Keratinocyte (primary cell): ENCODE results near the gene SEPTIN10. TPM values are rescaled to one million over a fixed set of nuclear protein-coding genes. Genes with fewer than 3 reads are reported as not detected.

ENCODE experiments used
- DNase-seq: peaks from one replicate; pipeline ENCODE4 v3.0.0-alpha.2; 2011; ENCODE audit warnings: low read depth, missing footprints, low spot score
- FAIRE-seq: peaks from 2 replicates; lab custom pipeline; 2011; peaks lifted over from hg19 to GRCh38; lab: Jason Lieb, UNC
- H2AFZ ChIP-seq: 2 replicates; pipeline ENCODE4 v1.6.0; 2012; ENCODE audit warnings: low read length, control low read depth, inconsistent platforms; ENCODE audit not compliant: control insufficient read depth
- H3K27ac ChIP-seq: 2 replicates; pipeline ENCODE4 v1.5.1; 2011; ENCODE audit warnings: low read length; ENCODE audit not compliant: control insufficient read depth, insufficient read depth
- H3K27me3 ChIP-seq: 3 replicates; pipeline ENCODE4 v1.6.0; 2011; ENCODE audit warnings: low read length; ENCODE audit not compliant: control insufficient read depth, insufficient read depth; ENCODE audit errors: extremely low read depth
- H3K36me3 ChIP-seq, 2 experiments: 2 replicates in 1 of 2; 3 replicates in 1 of 2; pipeline ENCODE4 v1.5.1; 2011; ENCODE audit warnings: low read length in 2 of 2, mild to moderate bottlenecking in 1 of 2; ENCODE audit not compliant: control insufficient read depth in 2 of 2, insufficient read depth in 2 of 2; ENCODE audit errors: extremely low read depth in 1 of 2
- H3K4me1 ChIP-seq: 3 replicates; pipeline ENCODE4 v1.5.1; 2011; ENCODE audit warnings: low read length; ENCODE audit not compliant: control insufficient read depth, insufficient read depth; ENCODE audit errors: extremely low read depth
- H3K4me2 ChIP-seq: 3 replicates; pipeline ENCODE4 v1.6.0; 2011; ENCODE audit warnings: low read depth, low read length; ENCODE audit not compliant: control insufficient read depth, insufficient read depth; ENCODE audit errors: extremely low read depth
- H3K4me3 ChIP-seq, 3 experiments: fragments of 200-600 bp in 1 of 3; sonication (generic) in 1 of 3; 2 replicates in 2 of 3; 3 replicates in 1 of 3; pipeline ENCODE4 v1.5.1; 2011 to 2016; ENCODE audit warnings: low read length in 3 of 3, mild to moderate bottlenecking in 3 of 3, control low read depth in 2 of 3, inconsistent platforms in 1 of 3, low read depth in 1 of 3, mixed read lengths in 1 of 3, mixed run types in 1 of 3, moderate library complexity in 1 of 3; ENCODE audit not compliant: control insufficient read depth in 2 of 3, insufficient read depth in 2 of 3; ENCODE audit errors: extremely low read depth in 1 of 3
- H3K79me2 ChIP-seq: 2 replicates; pipeline ENCODE4 v1.6.0; 2012; ENCODE audit warnings: low read length; ENCODE audit not compliant: control insufficient read depth, insufficient read depth
- H3K9ac ChIP-seq: 3 replicates; pipeline ENCODE4 v1.6.0; 2011; ENCODE audit warnings: low read length; ENCODE audit not compliant: control insufficient read depth, insufficient read depth; ENCODE audit errors: extremely low read depth
- H3K9me1 ChIP-seq: 3 replicates; pipeline ENCODE4 v1.6.0; 2011; ENCODE audit warnings: low read length; ENCODE audit not compliant: control insufficient read depth, insufficient read depth; ENCODE audit errors: extremely low read depth
- H3K9me3 ChIP-seq: 2 replicates; pipeline ENCODE4 v1.5.1; 2012; ENCODE audit warnings: low read depth, low read length; ENCODE audit not compliant: control insufficient read depth
- H4K20me1 ChIP-seq: 3 replicates; pipeline ENCODE4 v1.6.0; 2011; ENCODE audit warnings: low read length; ENCODE audit not compliant: control insufficient read depth, insufficient read depth; ENCODE audit errors: extremely low read depth
- CTCF ChIP-seq, 3 experiments: IDR thresholded peaks in 1 of 3; conservative IDR thresholded peaks in 1 of 3; optimal IDR thresholded peaks in 1 of 3; 2 replicates in 2 of 3; 3 replicates in 1 of 3; pipeline versions ENCODE3 to v1.5.1; 2011; ENCODE audit warnings: low read length in 3 of 3, mild to moderate bottlenecking in 3 of 3, moderate library complexity in 2 of 3, control low read depth in 1 of 3, inconsistent platforms in 1 of 3; ENCODE audit not compliant: insufficient read depth in 2 of 3; ENCODE audit errors: extremely low read depth in 1 of 3
- EZH2 ChIP-seq: IDR thresholded peaks from one replicate; pipeline ENCODE4 v1.6.1; 2012; ENCODE audit warnings: inconsistent platforms, mild to moderate bottlenecking, low read length, moderate library complexity
- dilution Hi-C: fragments of 300-500 bp; cut with MboI; formaldehyde crosslinking; loops from one replicate; pipeline ENCODE4 v1.7.0; 2020; ENCODE audit warnings: low sequenced_read_pairs; ENCODE audit not compliant: extremely low pct_ligation_motif_present
- polyA plus RNA-seq, 5 experiments: library from polyadenylated mRNA; depleted of rRNA in 3 of 5; stranded (reverse) in 3 of 5; stranded (forward) in 1 of 5; unstranded in 1 of 5; fragments of >200 nt; gene quantifications; 1 replicate in 1 of 5; 2 replicates in 3 of 5; 3 replicates in 1 of 5; pipeline versions ENCODE4 v1.2.1 to v1.2.3, GENCODE V29; 2011 to 2012; ENCODE audit warnings: missing spikeins in 2 of 5, low read depth in 1 of 5, low replicate concordance in 1 of 5

SEPTIN10 gene
- polyA plus RNA-seq, 1 donor (not counting 4 experiments of a cell fraction or from before 2014, with no cell fraction given) = 72.6 TPM

GRCh38 chr2:109633284-109633961, 19.7 kb upstream of the SEPTIN10 start:
- no peak overlapping the region for H3K9ac ChIP-seq
- no peak for DNase-seq
- H3K4me2 ChIP-seq = no peak overlapping the region
- H3K4me3 ChIP-seq = no peak overlapping the region
- no peaks in the 10 kb centered on the region for H3K36me3 ChIP-seq
- dilution Hi-C loops = no loop called here
- no peaks in the 10 kb centered on the region for H3K9me3 ChIP-seq
- TF ChIP-seq EZH2 = no peak
- TF ChIP-seq CTCF (optimal IDR thresholded peaks at IDR 0.05 in 1 of 3, IDR thresholded peaks at IDR 0.05 in 1 of 3, conservative IDR thresholded peaks at IDR 0.05 in 1 of 3; ENCODE audit: extremely low read depth in 1 of 3, insufficient read depth in 2 of 3, low read length in 3 of 3) = no peak
- no peak for FAIRE-seq
- no peaks in the 10 kb centered on the region for H3K79me2 ChIP-seq
- no peaks in the 10 kb centered on the region for H3K9me1 ChIP-seq
- no peaks in the 10 kb centered on the region for H3K27me3 ChIP-seq
- H2AFZ ChIP-seq = no peak overlapping the region
- H3K4me1 ChIP-seq = peaks cover 16% of the 10 kb centered on the region
- no peaks in the 10 kb centered on the region for H4K20me1 ChIP-seq
- no peak overlapping the region for H3K27ac ChIP-seq

- TF ChIP-seq CTCF (optimal IDR thresholded peaks at IDR 0.05 in 1 of 3, IDR thresholded peaks at IDR 0.05 in 1 of 3, conservative IDR thresholded peaks at IDR 0.05 in 1 of 3; ENCODE audit: extremely low read depth in 1 of 3, insufficient read depth in 2 of 3, low read length in 3 of 3) = no peak
- H3K9me1 ChIP-seq = no peaks in the 10 kb centered on the region
- no peak overlapping the region for H3K27ac ChIP-seq
- dilution Hi-C loops = no loop called here
- H3K4me2 ChIP-seq = no peak overlapping the region
- H3K9me3 ChIP-seq = no peaks in the 10 kb centered on the region
- no peaks in the 10 kb centered on the region for H4K20me1 ChIP-seq
- no peaks in the 10 kb centered on the region for H3K36me3 ChIP-seq
- H3K4me1 ChIP-seq = peaks cover 7% of the 10 kb centered on the region
- no peaks in the 10 kb centered on the region for H3K79me2 ChIP-seq
- H3K27me3 ChIP-seq = no peaks in the 10 kb centered on the region
- no peak overlapping the region for H3K9ac ChIP-seq
- DNase-seq (no peak), FAIRE-seq (no peak)
- H2AFZ ChIP-seq = no peak overlapping the region
- H3K4me3 ChIP-seq = no peak overlapping the region
Measured at GRCh38 chr2:109632158-109632789, 18.5 kb upstream of the SEPTIN10 start.
